ENCODE measurements around the gene TNFRSF1A.

The TNFRSF1A gene

GRCh38 chr12:6315704-6316597, 25.9 kb downstream of the TNFRSF1A start:
- TF ChIP-seq CTCF (IDR thresholded peaks at IDR 0.05): no peak
- peaks cover 54% of the 10 kb centered on the region for H3K27me3 ChIP-seq
- H3K4me1 ChIP-seq (ENCODE audit: control insufficient read depth in 1 of 2, insufficient read depth in 1 of 2, low read depth in 1 of 2, low read length in 1 of 2): peaks cover 2 to 4% of the 10 kb centered on the region in 2 experiments
- no peak overlapping the region for H3K27ac ChIP-seq
- no peaks in the 10 kb centered on the region for H3K36me3 ChIP-seq
- no peaks in the 10 kb centered on the region for H3K9me3 ChIP-seq
- no peak overlapping the region for H3K4me3 ChIP-seq (ENCODE audit: low read depth in 1 of 2, low read length in 1 of 2)

GRCh38 chr12:6315184-6315583, 26.7 kb downstream of the TNFRSF1A start:
- no peaks in the 10 kb centered on the region for H3K9me3 ChIP-seq
- TF ChIP-seq CTCF (IDR thresholded peaks at IDR 0.05): no peak

GRCh38 chr12:6314776-6315175, 27.1 kb downstream of the TNFRSF1A start:
- no peak for TF ChIP-seq CTCF (IDR thresholded peaks at IDR 0.05)
- H3K4me3 ChIP-seq (ENCODE audit: low read depth in 1 of 2, low read length in 1 of 2): no peak overlapping the region
- H3K27me3 ChIP-seq: peaks cover 58% of the 10 kb centered on the region
- H3K36me3 ChIP-seq: no peaks in the 10 kb centered on the region
- H3K27ac ChIP-seq: no peak overlapping the region
- H3K4me1 ChIP-seq (ENCODE audit: control insufficient read depth in 1 of 2, insufficient read depth in 1 of 2, low read depth in 1 of 2, low read length in 1 of 2): peaks cover 4 to 13% of the 10 kb centered on the region in 2 experiments
- H3K9me3 ChIP-seq: no peaks in the 10 kb centered on the region

More at GRCh38 chr12:6315184-6315583, 26.7 kb downstream of the TNFRSF1A start:
- H3K27me3 ChIP-seq: peaks cover 58% of the 10 kb centered on the region
- H3K27ac ChIP-seq: no peak overlapping the region
- peaks cover 4 to 12% of the 10 kb centered on the region in 2 experiments for H3K4me1 ChIP-seq (ENCODE audit: control insufficient read depth in 1 of 2, insufficient read depth in 1 of 2, low read depth in 1 of 2, low read length in 1 of 2)
- no peak overlapping the region for H3K4me3 ChIP-seq (ENCODE audit: low read depth in 1 of 2, low read length in 1 of 2)
- H3K36me3 ChIP-seq: no peaks in the 10 kb centered on the region

- Histone ChIP-seq H3K4me3 (ENCODE audit: low read depth in 1 of 2, low read length in 1 of 2) (no peak overlapping the region), H3K27me3 (peaks cover 58% of the 10 kb centered on the region), H3K9me3 (no peaks in the 10 kb centered on the region), H3K36me3 (no peaks in the 10 kb centered on the region), H3K4me1 (ENCODE audit: control insufficient read depth in 1 of 2, insufficient read depth in 1 of 2, low read depth in 1 of 2, low read length in 1 of 2) (peaks cover 4 to 13% of the 10 kb centered on the region in 2 experiments), H3K27ac (no peak overlapping the region)
- TF ChIP-seq CTCF (IDR thresholded peaks at IDR 0.05): no peak
Observed at GRCh38 chr12:6313326-6313940, 28.4 kb downstream of the TNFRSF1A start.

GRCh38 chr12:6312529-6313325, 29.1 kb downstream of the TNFRSF1A start:
- no peak overlapping the region for H3K4me3 ChIP-seq (ENCODE audit: low read depth in 1 of 2, low read length in 1 of 2)

More at GRCh38 chr12:6312529-6313325, 29.1 kb downstream of the TNFRSF1A start:
- Histone ChIP-seq H3K9me3 (no peaks in the 10 kb centered on the region), H3K4me1 (ENCODE audit: control insufficient read depth in 1 of 2, insufficient read depth in 1 of 2, low read depth in 1 of 2, low read length in 1 of 2) (peaks cover 4 to 11% of the 10 kb centered on the region in 2 experiments), H3K27me3 (peaks cover 51% of the 10 kb centered on the region), H3K27ac (no peak overlapping the region), H3K36me3 (no peaks in the 10 kb centered on the region)
- no peak for TF ChIP-seq CTCF (IDR thresholded peaks at IDR 0.05)
